GM23338 (cell line): ENCODE data around the gene MAP2K5. TPM values are rescaled to one million over a fixed set of nuclear protein-coding genes. Genes with fewer than 3 reads are reported as not detected.

ENCODE experiments used
- ATAC-seq: fragments of 200-7000 bp; cut with Tn5 transposase; 3 replicates; pipeline ENCODE4 v1.9.1; 2020
- DNase-seq: peaks from one replicate; pipeline ENCODE4 v3.0.0-alpha.2; 2015; ENCODE audit warnings: low spot score
- H2AFZ ChIP-seq: fragments of 200-600 bp; sonication (generic); 2 replicates; pipeline ENCODE4 v1.8.0; 2016; ENCODE audit warnings: antibody characterized with exemption, mild to moderate bottlenecking, moderate library complexity
- H3F3A ChIP-seq: fragments of 200-600 bp; sonication (generic); replicated peaks from 2 replicates; pipeline ENCODE4 v1.8.0; 2017; ENCODE audit warnings: antibody characterized with exemption, mixed run types, low read depth
- H3K27ac ChIP-seq: fragments of 200-600 bp; sonication (generic); 2 replicates; pipeline ENCODE4 v1.6.1; 2016; ENCODE audit warnings: low read depth
- H3K27me3 ChIP-seq: fragments of 200-600 bp; sonication (generic); 2 replicates; pipeline ENCODE4 v1.8.0; 2016; ENCODE audit warnings: mild to moderate bottlenecking, mixed run types, moderate library complexity; ENCODE audit not compliant: insufficient read depth
- H3K36me3 ChIP-seq: fragments of 200-600 bp; sonication (generic); 2 replicates; pipeline ENCODE4 v1.8.0; 2016; ENCODE audit warnings: mild to moderate bottlenecking; ENCODE audit not compliant: insufficient read depth
- H3K4me1 ChIP-seq: fragments of 200-600 bp; sonication (generic); 2 replicates; pipeline ENCODE4 v1.8.0; 2016; ENCODE audit warnings: mild to moderate bottlenecking, moderate library complexity; ENCODE audit not compliant: insufficient read depth
- H3K4me2 ChIP-seq: fragments of 200-600 bp; sonication (generic); 2 replicates; pipeline ENCODE4 v1.7.1; 2017; ENCODE audit warnings: mixed run types
- H3K4me3 ChIP-seq: fragments of 200-600 bp; sonication (generic); 2 replicates; pipeline ENCODE4 v1.6.1; 2016; ENCODE audit warnings: mixed run types
- H3K79me2 ChIP-seq: fragments of 200-600 bp; sonication (generic); replicated peaks from 2 replicates; pipeline ENCODE4 v1.8.0; 2017; ENCODE audit warnings: mild to moderate bottlenecking; ENCODE audit not compliant: insufficient read depth
- H3K9me2 ChIP-seq: fragments of 200-600 bp; sonication (generic); 2 replicates; pipeline ENCODE4 v1.8.0; 2017; ENCODE audit not compliant: insufficient read depth
- H4K20me1 ChIP-seq: fragments of 200-600 bp; sonication (generic); replicated peaks from 2 replicates; pipeline ENCODE4 v1.8.0; 2017; ENCODE audit warnings: mild to moderate bottlenecking; ENCODE audit not compliant: insufficient read depth
- H3K27ac Mint-ChIP-seq: 2 replicates; pipeline ENCODE4 v1.8.0; 2020; ENCODE audit warnings: inconsistent platforms, mild to moderate bottlenecking, moderate library complexity, mixed read lengths
- H3K27me3 Mint-ChIP-seq: 3 replicates; pipeline ENCODE4 v1.8.0; 2022; ENCODE audit warnings: low read depth, mild to moderate bottlenecking, moderate library complexity, mixed read lengths, inconsistent platforms; ENCODE audit not compliant: insufficient read depth, poor library complexity
- H3K36me3 Mint-ChIP-seq: 3 replicates; pipeline ENCODE4 v1.8.0; 2021; ENCODE audit warnings: low read depth, mild to moderate bottlenecking, inconsistent platforms, moderate library complexity, mixed read lengths
- H3K4me1 Mint-ChIP-seq: 3 replicates; pipeline ENCODE4 v1.8.0; 2020; ENCODE audit warnings: mild to moderate bottlenecking, inconsistent platforms, mixed read lengths
- H3K4me3 Mint-ChIP-seq: 3 replicates; pipeline ENCODE4 v1.8.0; 2021; ENCODE audit warnings: moderate library complexity, mild to moderate bottlenecking, inconsistent platforms, mixed read lengths
- H3K9me3 Mint-ChIP-seq: 3 replicates; pipeline ENCODE4 v1.8.0; 2020; ENCODE audit warnings: moderate library complexity, mild to moderate bottlenecking, inconsistent platforms, mixed read lengths
- CREB1 ChIP-seq: fragments of 250-450 bp; sonication (Bioruptor Pico); IDR thresholded peaks from 2 replicates; pipeline ENCODE4 v1.5.0; 2020; ENCODE audit warnings: low read depth, mild to moderate bottlenecking, moderate library complexity
- EZH2 ChIP-seq: fragments of 200-600 bp; sonication (generic); IDR thresholded peaks from one replicate; pipeline ENCODE4 v1.8.0; 2017; ENCODE audit warnings: antibody characterized with exemption, mild to moderate bottlenecking, low read depth; ENCODE audit not compliant: unreplicated experiment
- EZH2phosphoT487 ChIP-seq: fragments of 200-600 bp; sonication (generic); IDR thresholded peaks from one replicate; pipeline ENCODE4 v1.8.1; 2018; ENCODE audit warnings: antibody characterized with exemption; ENCODE audit not compliant: unreplicated experiment
- JUNB ChIP-seq: IDR thresholded peaks from one replicate; pipeline ENCODE4 v1.6.1; 2016; ENCODE audit warnings: antibody characterized with exemption; ENCODE audit not compliant: unreplicated experiment
- NANOG ChIP-seq: IDR thresholded peaks from 2 replicates; pipeline ENCODE4 v1.6.1; 2016; ENCODE audit warnings: antibody characterized with exemption, borderline replicate concordance
- POLR2AphosphoS5 ChIP-seq: IDR thresholded peaks from 2 replicates; pipeline ENCODE4 v1.6.1; 2016; ENCODE audit warnings: antibody characterized with exemption, low read depth
- STAT1 ChIP-seq: IDR thresholded peaks from one replicate; pipeline ENCODE4 v1.6.1; 2016; ENCODE audit warnings: antibody characterized with exemption; ENCODE audit not compliant: unreplicated experiment
- polyA plus RNA-seq: library from polyadenylated mRNA; unstranded; fragments of >200 nt; fragmentation: Nextera tagmentation; extraction: Ambion mirVana; gene quantifications from 2 replicates; pipeline ENCODE4 v1.2.1, GENCODE V29; 2016
- total RNA-seq: library from RNA; depleted of rRNA; stranded (reverse); fragments of >200 nt; shearing (Covaris generic); gene quantifications from 2 replicates; pipeline ENCODE4 v1.2.3, GENCODE V29; 2014
- TF ChIP-seq, protein P1 (sequence below): fragments of 250-450 bp; sonication (Bioruptor Pico); IDR thresholded peaks from 2 replicates; pipeline ENCODE4 v1.5.0; 2020; ENCODE audit warnings: mild to moderate bottlenecking, moderate library complexity
- TF ChIP-seq, protein P2 (sequence below): IDR thresholded peaks from one replicate; pipeline ENCODE4 v1.6.1; 2018; ENCODE audit warnings: antibody characterized with exemption; ENCODE audit not compliant: unreplicated experiment

MAP2K5 gene
- total and polyA plus RNA-seq, 2 experiments from 2014 or later = 6.5 to 13.6 TPM

DNA sequence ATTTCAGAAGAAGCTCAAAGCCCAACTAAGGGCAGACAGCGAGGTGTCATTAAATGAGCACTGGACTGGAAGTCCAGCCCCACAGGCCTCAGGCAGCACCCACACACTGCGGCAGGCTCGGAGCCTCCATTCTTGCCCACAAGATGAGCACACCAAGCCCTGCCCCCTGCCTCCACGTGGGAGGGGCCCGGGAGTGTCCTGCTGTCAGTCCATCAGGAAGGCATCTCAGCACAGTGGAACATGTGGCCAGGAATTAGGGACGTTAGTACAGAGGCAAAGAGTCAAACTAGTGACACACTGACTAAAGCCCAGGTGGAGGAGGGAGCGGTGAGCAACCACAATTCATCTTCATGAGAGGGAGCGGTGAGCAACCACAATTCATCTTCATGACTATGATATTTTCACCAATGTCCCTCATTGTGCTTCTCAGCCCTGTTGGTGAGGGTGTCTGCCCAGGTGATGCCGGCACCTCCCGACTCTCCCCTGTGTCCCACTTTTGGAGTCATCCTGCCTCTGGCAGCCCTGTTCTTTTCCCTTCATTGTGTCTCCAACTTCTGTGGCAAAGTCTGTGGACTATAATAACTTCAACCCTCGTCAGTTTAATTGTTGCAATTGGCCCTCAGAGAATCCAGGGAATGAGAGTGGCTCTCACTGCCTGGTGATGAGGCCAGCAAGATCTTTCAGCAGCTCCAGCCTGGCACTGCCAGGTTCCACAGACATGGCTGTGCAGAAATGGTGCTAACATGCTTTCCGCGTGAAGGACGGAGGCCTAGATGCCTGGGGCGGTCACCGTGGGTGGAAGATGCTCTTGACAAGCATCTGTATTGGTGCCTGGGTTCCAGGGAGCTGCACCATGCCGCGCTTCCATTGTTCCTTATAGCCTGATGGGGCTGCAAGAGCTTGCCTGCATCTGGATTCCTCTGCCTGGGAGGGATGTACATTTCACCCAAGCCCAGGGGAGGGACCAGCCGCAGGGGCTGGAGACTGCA is 259.7 kb downstream of the MAP2K5 start:
- DNase-seq = no peak
- Mint-ChIP-seq H3K36me3 (no peaks in the 10 kb centered on the region), H3K27ac (no peak overlapping the region), H3K4me3 (no peak overlapping the region), H3K27me3 (peaks cover 12% of the 10 kb centered on the region), H3K9me3 (no peaks in the 10 kb centered on the region), H3K4me1 (peaks cover 34% of the 10 kb centered on the region)
- Histone ChIP-seq H2AFZ (no peak overlapping the region), H3K4me3 (no peak overlapping the region), H3K79me2 (no peaks in the 10 kb centered on the region), H3K36me3 (no peaks in the 10 kb centered on the region), H3F3A (no peaks in the 10 kb centered on the region), H3K27ac (no peak overlapping the region), H3K4me1 (peaks cover 14% of the 10 kb centered on the region), H4K20me1 (no peaks in the 10 kb centered on the region; the same call in 1 of the 2 replicates), H3K4me2 (no peak overlapping the region), H3K9me2 (no peaks in the 10 kb centered on the region), H3K27me3 (no peaks in the 10 kb centered on the region)
- no peak for ATAC-seq
- TF ChIP-seq POLR2AphosphoS5 (no peak), EZH2 (no peak), JUNB (no peak)

DNA sequence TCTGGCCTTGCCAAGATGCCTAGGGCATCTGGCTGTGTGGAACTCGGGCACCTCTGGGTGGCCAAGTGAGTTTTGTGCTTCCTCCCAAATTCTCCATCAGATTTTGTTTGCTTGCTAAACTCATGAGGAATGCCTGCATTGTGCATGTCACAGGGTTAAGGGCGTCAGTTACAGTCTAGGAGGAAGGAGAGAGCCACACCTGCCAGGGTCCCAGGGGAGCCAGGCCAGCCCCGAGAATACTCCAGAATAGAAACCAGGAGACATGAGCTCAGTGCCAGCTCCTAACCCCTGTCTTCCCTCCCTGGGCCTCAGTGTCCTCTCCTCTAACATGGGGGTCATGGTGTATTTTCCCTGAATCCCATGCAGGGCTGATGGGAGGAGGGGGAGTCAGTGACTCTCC is 260.8 kb downstream of the MAP2K5 start:
- no peak for DNase-seq
- TF ChIP-seq EZH2 (no peak), STAT1 (no peak), NANOG (no peak), POLR2AphosphoS5 (no peak), CREB1 (CRISPR knock-in tag) (no peak), JUNB (no peak), EZH2phosphoT487 (no peak)
- TF ChIP-seq, protein P1, sequence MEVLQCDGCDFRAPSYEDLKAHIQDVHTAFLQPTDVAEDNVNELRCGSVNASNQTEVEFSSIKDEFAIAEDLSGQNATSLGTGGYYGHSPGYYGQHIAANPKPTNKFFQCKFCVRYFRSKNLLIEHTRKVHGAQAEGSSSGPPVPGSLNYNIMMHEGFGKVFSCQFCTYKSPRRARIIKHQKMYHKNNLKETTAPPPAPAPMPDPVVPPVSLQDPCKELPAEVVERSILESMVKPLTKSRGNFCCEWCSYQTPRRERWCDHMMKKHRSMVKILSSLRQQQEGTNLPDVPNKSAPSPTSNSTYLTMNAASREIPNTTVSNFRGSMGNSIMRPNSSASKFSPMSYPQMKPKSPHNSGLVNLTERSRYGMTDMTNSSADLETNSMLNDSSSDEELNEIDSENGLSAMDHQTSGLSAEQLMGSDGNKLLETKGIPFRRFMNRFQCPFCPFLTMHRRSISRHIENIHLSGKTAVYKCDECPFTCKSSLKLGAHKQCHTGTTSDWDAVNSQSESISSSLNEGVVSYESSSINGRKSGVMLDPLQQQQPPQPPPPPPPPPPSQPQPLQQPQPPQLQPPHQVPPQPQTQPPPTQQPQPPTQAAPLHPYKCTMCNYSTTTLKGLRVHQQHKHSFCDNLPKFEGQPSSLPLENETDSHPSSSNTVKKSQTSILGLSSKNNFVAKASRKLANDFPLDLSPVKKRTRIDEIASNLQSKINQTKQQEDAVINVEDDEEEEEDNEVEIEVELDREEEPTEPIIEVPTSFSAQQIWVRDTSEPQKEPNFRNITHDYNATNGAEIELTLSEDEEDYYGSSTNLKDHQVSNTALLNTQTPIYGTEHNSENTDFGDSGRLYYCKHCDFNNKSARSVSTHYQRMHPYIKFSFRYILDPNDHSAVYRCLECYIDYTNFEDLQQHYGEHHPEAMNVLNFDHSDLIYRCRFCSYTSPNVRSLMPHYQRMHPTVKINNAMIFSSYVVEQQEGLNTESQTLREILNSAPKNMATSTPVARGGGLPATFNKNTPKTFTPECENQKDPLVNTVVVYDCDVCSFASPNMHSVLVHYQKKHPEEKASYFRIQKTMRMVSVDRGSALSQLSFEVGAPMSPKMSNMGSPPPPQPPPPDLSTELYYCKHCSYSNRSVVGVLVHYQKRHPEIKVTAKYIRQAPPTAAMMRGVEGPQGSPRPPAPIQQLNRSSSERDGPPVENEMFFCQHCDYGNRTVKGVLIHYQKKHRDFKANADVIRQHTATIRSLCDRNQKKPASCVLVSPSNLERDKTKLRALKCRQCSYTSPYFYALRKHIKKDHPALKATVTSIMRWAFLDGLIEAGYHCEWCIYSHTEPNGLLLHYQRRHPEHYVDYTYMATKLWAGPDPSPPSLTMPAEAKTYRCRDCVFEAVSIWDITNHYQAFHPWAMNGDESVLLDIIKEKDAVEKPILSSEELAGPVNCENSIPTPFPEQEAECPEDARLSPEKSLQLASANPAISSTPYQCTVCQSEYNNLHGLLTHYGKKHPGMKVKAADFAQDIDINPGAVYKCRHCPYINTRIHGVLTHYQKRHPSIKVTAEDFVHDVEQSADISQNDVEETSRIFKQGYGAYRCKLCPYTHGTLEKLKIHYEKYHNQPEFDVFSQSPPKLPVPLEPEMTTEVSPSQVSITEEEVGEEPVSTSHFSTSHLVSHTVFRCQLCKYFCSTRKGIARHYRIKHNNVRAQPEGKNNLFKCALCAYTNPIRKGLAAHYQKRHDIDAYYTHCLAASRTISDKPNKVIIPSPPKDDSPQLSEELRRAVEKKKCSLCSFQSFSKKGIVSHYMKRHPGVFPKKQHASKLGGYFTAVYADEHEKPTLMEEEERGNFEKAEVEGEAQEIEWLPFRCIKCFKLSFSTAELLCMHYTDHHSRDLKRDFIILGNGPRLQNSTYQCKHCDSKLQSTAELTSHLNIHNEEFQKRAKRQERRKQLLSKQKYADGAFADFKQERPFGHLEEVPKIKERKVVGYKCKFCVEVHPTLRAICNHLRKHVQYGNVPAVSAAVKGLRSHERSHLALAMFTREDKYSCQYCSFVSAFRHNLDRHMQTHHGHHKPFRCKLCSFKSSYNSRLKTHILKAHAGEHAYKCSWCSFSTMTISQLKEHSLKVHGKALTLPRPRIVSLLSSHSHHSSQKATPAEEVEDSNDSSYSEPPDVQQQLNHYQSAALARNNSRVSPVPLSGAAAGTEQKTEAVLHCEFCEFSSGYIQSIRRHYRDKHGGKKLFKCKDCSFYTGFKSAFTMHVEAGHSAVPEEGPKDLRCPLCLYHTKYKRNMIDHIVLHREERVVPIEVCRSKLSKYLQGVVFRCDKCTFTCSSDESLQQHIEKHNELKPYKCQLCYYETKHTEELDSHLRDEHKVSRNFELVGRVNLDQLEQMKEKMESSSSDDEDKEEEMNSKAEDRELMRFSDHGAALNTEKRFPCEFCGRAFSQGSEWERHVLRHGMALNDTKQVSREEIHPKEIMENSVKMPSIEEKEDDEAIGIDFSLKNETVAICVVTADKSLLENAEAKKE (CRISPR knock-in tag) = no peak
- TF ChIP-seq, protein P2, sequence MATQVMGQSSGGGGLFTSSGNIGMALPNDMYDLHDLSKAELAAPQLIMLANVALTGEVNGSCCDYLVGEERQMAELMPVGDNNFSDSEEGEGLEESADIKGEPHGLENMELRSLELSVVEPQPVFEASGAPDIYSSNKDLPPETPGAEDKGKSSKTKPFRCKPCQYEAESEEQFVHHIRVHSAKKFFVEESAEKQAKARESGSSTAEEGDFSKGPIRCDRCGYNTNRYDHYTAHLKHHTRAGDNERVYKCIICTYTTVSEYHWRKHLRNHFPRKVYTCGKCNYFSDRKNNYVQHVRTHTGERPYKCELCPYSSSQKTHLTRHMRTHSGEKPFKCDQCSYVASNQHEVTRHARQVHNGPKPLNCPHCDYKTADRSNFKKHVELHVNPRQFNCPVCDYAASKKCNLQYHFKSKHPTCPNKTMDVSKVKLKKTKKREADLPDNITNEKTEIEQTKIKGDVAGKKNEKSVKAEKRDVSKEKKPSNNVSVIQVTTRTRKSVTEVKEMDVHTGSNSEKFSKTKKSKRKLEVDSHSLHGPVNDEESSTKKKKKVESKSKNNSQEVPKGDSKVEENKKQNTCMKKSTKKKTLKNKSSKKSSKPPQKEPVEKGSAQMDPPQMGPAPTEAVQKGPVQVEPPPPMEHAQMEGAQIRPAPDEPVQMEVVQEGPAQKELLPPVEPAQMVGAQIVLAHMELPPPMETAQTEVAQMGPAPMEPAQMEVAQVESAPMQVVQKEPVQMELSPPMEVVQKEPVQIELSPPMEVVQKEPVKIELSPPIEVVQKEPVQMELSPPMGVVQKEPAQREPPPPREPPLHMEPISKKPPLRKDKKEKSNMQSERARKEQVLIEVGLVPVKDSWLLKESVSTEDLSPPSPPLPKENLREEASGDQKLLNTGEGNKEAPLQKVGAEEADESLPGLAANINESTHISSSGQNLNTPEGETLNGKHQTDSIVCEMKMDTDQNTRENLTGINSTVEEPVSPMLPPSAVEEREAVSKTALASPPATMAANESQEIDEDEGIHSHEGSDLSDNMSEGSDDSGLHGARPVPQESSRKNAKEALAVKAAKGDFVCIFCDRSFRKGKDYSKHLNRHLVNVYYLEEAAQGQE = no peak

More for the DNA sequence above, 260.8 kb downstream of the MAP2K5 start:
- Mint-ChIP-seq H3K27ac (no peak overlapping the region), H3K36me3 (no peaks in the 10 kb centered on the region; the same call in 2 of the 3 replicates), H3K4me1 (peaks cover 34% of the 10 kb centered on the region), H3K9me3 (no peaks in the 10 kb centered on the region), H3K27me3 (peaks cover 12% of the 10 kb centered on the region), H3K4me3 (no peak overlapping the region)
- Histone ChIP-seq H3K27ac (no peak overlapping the region), H3K4me2 (no peak overlapping the region), H3K4me3 (no peak overlapping the region), H4K20me1 (no peaks in the 10 kb centered on the region; the same call in 1 of the 2 replicates), H2AFZ (no peak overlapping the region), H3K79me2 (no peaks in the 10 kb centered on the region), H3K36me3 (no peaks in the 10 kb centered on the region), H3F3A (no peaks in the 10 kb centered on the region), H3K27me3 (no peaks in the 10 kb centered on the region), H3K9me2 (no peaks in the 10 kb centered on the region), H3K4me1 (peaks cover 14% of the 10 kb centered on the region)
- no peak for ATAC-seq
